ENCODE data around the gene HACL1. TPM values are rescaled to one million over a fixed set of nuclear protein-coding genes. Genes with fewer than 3 reads are reported as not detected.

Gene HACL1
- total RNA-seq (2014; rRNA removed; shearing (Covaris generic); ENCODE audit: low replicate concordance) = 7.9 and 10.9 TPM in 2 replicates

- in situ Hi-C loops (cut with HindIII; ENCODE audit: low pct_unique_long_range_greater_than_20kb, low sequenced_read_pairs) = no loop called here
- DNase-seq (ENCODE audit: low read depth) = peak; percentile 99
These were observed at the start of gene HACL1, which contains the start of gene BTD for GRCh38 chr3:15601399-15602145. HACL1 (minus strand) TSS chr3:15601569; CDS start chr3:15601463, 106 bp downstream. BTD (plus strand) TSS chr3:15601745; CDS start chr3:15635440, 33,695 bp downstream.

- no peak for DNase-seq (ENCODE audit: low read depth)
- in situ Hi-C loops (cut with HindIII; ENCODE audit: low pct_unique_long_range_greater_than_20kb, low sequenced_read_pairs) = no loop called here
These were observed 48.5 kb upstream of the HACL1 start for GRCh38 chr3:15649858-15650257.

GRCh38 chr3:15649341-15649740, 48.0 kb upstream of the HACL1 start:
- no peak for DNase-seq (ENCODE audit: low read depth)
- in situ Hi-C loops (cut with HindIII; ENCODE audit: low pct_unique_long_range_greater_than_20kb, low sequenced_read_pairs) = no loop called here

GRCh38 chr3:15647611-15648167, 46.3 kb upstream of the HACL1 start:
- in situ Hi-C loops (cut with HindIII; ENCODE audit: low pct_unique_long_range_greater_than_20kb, low sequenced_read_pairs) = no loop called here
- DNase-seq (ENCODE audit: low read depth) = no peak

- in situ Hi-C loops (cut with HindIII; ENCODE audit: low pct_unique_long_range_greater_than_20kb, low sequenced_read_pairs) = no loop called here
- DNase-seq (ENCODE audit: low read depth) = peak; percentile 82
These were observed 45.6 kb upstream of the HACL1 start for GRCh38 chr3:15646851-15647511.

- DNase-seq (ENCODE audit: low read depth) = peak; percentile 77
- in situ Hi-C loops (cut with HindIII; ENCODE audit: low pct_unique_long_range_greater_than_20kb, low sequenced_read_pairs) = no loop called here
These were observed 44.6 kb upstream of the HACL1 start for GRCh38 chr3:15645740-15646501.

- DNase-seq (ENCODE audit: low read depth) = no peak
- in situ Hi-C loops (cut with HindIII; ENCODE audit: low pct_unique_long_range_greater_than_20kb, low sequenced_read_pairs) = no loop called here
These were observed 43.9 kb upstream of the HACL1 start for GRCh38 chr3:15645246-15645645.

GRCh38 chr3:15638891-15639262, 37.5 kb upstream of the HACL1 start:
- in situ Hi-C loops (cut with HindIII; ENCODE audit: low pct_unique_long_range_greater_than_20kb, low sequenced_read_pairs) = no loop called here
- DNase-seq (ENCODE audit: low read depth) = no peak

GRCh38 chr3:15638193-15638890, 37.0 kb upstream of the HACL1 start:
- in situ Hi-C loops (cut with HindIII; ENCODE audit: low pct_unique_long_range_greater_than_20kb, low sequenced_read_pairs) = no loop called here
- no peak for DNase-seq (ENCODE audit: low read depth)

- no peak for DNase-seq (ENCODE audit: low read depth)
These were observed 36.0 kb upstream of the HACL1 start for GRCh38 chr3:15637131-15637951.

GRCh38 chr3:15636028-15636709, 34.8 kb upstream of the HACL1 start:
- in situ Hi-C loops (cut with HindIII; ENCODE audit: low pct_unique_long_range_greater_than_20kb, low sequenced_read_pairs) = no loop called here
- peak; percentile 59 for DNase-seq (ENCODE audit: low read depth)

More at GRCh38 chr3:15637131-15637951, 36.0 kb upstream of the HACL1 start:
- in situ Hi-C loops (cut with HindIII; ENCODE audit: low pct_unique_long_range_greater_than_20kb, low sequenced_read_pairs) = no loop called here

- no peak for DNase-seq (ENCODE audit: low read depth)
- in situ Hi-C loops (cut with HindIII; ENCODE audit: low pct_unique_long_range_greater_than_20kb, low sequenced_read_pairs) = no loop called here
These were observed 33.8 kb upstream of the HACL1 start for GRCh38 chr3:15635121-15635661.

- DNase-seq (ENCODE audit: low read depth) = no peak
- in situ Hi-C loops (cut with HindIII; ENCODE audit: low pct_unique_long_range_greater_than_20kb, low sequenced_read_pairs) = no loop called here
These were observed 33.3 kb upstream of the HACL1 start for GRCh38 chr3:15634671-15635070.

- DNase-seq (ENCODE audit: low read depth) = no peak
- in situ Hi-C loops (cut with HindIII; ENCODE audit: low pct_unique_long_range_greater_than_20kb, low sequenced_read_pairs) = no loop called here
These were observed 32.6 kb upstream of the HACL1 start for GRCh38 chr3:15633766-15634598.

- DNase-seq (ENCODE audit: low read depth) = no peak
- in situ Hi-C loops (cut with HindIII; ENCODE audit: low pct_unique_long_range_greater_than_20kb, low sequenced_read_pairs) = no loop called here
These were observed 31.8 kb upstream of the HACL1 start for GRCh38 chr3:15633159-15633558.

- no peak for DNase-seq (ENCODE audit: low read depth)
- in situ Hi-C loops (cut with HindIII; ENCODE audit: low pct_unique_long_range_greater_than_20kb, low sequenced_read_pairs) = no loop called here
These were observed 30.8 kb upstream of the HACL1 start for GRCh38 chr3:15632212-15632580.

Measured in Caki2 (cell line).